ENCODE results near the gene SNAP29.

DNA sequence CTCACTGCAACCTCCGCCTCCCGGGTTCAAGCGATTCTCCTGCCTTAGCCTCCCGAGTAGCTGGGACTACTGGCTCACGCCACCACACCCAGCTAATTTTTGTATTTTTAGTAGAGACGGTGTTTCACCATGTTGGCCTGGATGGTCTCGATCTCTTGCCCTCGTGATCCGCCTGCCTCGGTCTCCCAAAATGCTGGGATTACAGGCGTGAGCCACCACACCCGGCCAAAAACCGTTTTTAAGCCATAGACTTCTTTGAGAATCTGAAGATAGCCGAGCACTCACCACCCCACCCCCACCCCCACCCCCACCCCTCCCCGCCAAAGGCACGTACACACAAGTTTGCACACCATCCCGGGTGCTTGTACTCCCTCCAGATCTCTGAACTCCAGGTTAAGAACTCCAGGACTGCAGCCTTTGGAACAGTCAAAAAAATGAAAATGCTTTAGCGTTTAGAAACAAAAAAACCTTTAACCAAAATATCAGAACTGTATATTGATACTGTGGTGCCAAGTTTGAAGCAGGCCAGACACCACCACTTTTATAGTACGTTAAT lies 59.9 kb downstream of the SNAP29 start:
- TF ChIP-seq, protein P1, sequence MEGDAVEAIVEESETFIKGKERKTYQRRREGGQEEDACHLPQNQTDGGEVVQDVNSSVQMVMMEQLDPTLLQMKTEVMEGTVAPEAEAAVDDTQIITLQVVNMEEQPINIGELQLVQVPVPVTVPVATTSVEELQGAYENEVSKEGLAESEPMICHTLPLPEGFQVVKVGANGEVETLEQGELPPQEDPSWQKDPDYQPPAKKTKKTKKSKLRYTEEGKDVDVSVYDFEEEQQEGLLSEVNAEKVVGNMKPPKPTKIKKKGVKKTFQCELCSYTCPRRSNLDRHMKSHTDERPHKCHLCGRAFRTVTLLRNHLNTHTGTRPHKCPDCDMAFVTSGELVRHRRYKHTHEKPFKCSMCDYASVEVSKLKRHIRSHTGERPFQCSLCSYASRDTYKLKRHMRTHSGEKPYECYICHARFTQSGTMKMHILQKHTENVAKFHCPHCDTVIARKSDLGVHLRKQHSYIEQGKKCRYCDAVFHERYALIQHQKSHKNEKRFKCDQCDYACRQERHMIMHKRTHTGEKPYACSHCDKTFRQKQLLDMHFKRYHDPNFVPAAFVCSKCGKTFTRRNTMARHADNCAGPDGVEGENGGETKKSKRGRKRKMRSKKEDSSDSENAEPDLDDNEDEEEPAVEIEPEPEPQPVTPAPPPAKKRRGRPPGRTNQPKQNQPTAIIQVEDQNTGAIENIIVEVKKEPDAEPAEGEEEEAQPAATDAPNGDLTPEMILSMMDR (IDR thresholded peaks at IDR 0.05) = no peak
- TF ChIP-seq POLR2AphosphoS5 (IDR thresholded peaks at IDR 0.05) = no peak

Data from breast epithelium (tissue), 3 donors.